GM13977 (cell line): Measurements from ENCODE around the gene CGN.
A peak's percentile ranks its signal among the peaks of the same experiment; 100 is the strongest.

Experiments
- DNase-seq: peaks from one replicate; pipeline ENCODE4 v3.0.0; 2012; ENCODE audit warnings: low spot score
- CTCF ChIP-seq: IDR thresholded peaks from 2 replicates; pipeline ENCODE4 v1.5.1; 2012; ENCODE audit warnings: mild to moderate bottlenecking, control low read depth; ENCODE audit not compliant: insufficient read depth; ENCODE audit errors: extremely low read depth, missing control alignments
- in situ Hi-C: fragments of 300-500 bp; cut with MboI; formaldehyde crosslinking; loops from one replicate; pipeline ENCODE4 v1.12.0; 2022; ENCODE audit warnings: low sequenced_read_pairs, low pct_unique_long_range_greater_than_20kb, mixed read lengths, inconsistent platforms; ENCODE audit not compliant: unreplicated experiment

The CGN gene, protein sequence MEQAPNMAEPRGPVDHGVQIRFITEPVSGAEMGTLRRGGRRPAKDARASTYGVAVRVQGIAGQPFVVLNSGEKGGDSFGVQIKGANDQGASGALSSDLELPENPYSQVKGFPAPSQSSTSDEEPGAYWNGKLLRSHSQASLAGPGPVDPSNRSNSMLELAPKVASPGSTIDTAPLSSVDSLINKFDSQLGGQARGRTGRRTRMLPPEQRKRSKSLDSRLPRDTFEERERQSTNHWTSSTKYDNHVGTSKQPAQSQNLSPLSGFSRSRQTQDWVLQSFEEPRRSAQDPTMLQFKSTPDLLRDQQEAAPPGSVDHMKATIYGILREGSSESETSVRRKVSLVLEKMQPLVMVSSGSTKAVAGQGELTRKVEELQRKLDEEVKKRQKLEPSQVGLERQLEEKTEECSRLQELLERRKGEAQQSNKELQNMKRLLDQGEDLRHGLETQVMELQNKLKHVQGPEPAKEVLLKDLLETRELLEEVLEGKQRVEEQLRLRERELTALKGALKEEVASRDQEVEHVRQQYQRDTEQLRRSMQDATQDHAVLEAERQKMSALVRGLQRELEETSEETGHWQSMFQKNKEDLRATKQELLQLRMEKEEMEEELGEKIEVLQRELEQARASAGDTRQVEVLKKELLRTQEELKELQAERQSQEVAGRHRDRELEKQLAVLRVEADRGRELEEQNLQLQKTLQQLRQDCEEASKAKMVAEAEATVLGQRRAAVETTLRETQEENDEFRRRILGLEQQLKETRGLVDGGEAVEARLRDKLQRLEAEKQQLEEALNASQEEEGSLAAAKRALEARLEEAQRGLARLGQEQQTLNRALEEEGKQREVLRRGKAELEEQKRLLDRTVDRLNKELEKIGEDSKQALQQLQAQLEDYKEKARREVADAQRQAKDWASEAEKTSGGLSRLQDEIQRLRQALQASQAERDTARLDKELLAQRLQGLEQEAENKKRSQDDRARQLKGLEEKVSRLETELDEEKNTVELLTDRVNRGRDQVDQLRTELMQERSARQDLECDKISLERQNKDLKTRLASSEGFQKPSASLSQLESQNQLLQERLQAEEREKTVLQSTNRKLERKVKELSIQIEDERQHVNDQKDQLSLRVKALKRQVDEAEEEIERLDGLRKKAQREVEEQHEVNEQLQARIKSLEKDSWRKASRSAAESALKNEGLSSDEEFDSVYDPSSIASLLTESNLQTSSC

DNA sequence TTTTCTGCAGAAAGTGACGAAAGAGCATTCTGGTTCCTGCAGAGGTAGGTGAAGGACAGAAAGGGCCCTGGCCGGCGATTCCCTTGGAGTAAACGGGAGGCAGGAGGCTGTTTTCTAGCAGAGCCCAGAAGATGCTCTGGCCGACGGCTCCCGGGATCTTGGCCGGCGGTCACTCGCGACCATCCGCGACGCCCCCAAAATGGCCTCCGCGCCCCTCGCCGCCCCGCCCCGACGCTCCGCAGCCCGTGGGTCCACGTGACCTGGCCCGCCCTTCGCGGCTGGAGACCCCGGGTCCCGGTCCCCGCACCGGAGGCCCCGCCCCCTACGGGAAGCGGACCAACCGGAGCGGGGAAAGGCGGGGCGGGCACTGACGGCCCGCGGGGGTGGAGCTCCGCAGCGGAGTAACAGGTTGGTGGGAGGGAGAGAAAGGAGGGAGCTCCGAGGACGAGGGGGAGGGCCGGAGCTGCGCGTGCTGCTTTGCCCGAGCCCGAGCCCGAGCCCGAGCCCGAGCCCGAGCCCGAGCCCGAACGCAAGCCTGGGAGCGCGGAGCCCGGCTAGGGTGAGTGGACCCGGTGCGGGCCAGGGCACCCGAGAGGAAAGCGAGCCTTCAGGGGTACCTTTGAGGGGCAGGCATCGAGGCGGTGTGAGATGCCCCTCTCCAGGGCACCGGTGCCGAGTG is at the start of gene CGN:
CGN (plus strand) TSS at position 431 of the 679 bp plus-strand sequence. CDS start 7,133 bp downstream, outside the sequence.
- DNase-seq: peak; percentile 90
- in situ Hi-C loops: no loop called here
- TF ChIP-seq CTCF: no peak

- no peak for DNase-seq
- no peak for TF ChIP-seq CTCF
- in situ Hi-C loops: no loop called here
Observed at GRCh38 chr1:151461694-151462093, 49.5 kb upstream of the CGN start.

GRCh38 chr1:151465026-151465425 is 46.2 kb upstream of the CGN start:
- in situ Hi-C loops: no loop called here
- no peak for DNase-seq
- no peak for TF ChIP-seq CTCF

GRCh38 chr1:151472856-151473731 is 38.1 kb upstream of the CGN start:
- peak; percentile 44 for DNase-seq
- in situ Hi-C loops: no loop called here
- TF ChIP-seq CTCF: no peak

DNA sequence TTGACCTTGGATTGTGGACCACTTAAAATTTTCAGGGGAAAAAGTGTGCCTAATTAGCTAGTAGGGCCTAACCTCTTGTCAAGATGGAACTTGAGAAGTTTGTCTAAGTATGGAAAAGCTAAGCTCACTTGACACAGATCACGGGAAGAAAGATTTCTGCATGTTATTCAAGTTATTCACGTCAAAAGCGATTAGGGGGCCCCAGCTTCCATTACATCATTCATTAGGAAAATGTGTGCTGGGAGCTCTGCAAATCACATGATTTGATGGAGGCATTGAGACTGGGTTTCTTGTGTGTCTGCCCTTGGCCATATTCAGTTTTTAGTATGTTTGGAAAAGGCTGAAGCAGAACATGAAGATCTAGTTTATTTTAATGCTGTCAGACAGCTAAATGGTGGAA is 36.4 kb upstream of the CGN start:
- TF ChIP-seq CTCF: no peak
- DNase-seq: no peak
- in situ Hi-C loops: no loop called here
